Measurements from ENCODE around the gene PHC2. TPM values are rescaled to one million over a fixed set of nuclear protein-coding genes. Genes with fewer than 3 reads are reported as not detected.

PHC2 gene
- total and polyA plus RNA-seq, 2 of the 13 experiments (the other 11 are each of a cell fraction or from before 2014, with no cell fraction given): 52.5 to 84.9 TPM

GRCh38 chr1:33358114-33358794, 72.6 kb downstream of the PHC2 start:
- no TSS peak for BruUV-seq (replicated peaks)
- no peak overlapping the region for H3K4me3 ChIP-seq (replicated peaks in 1 of 3; ENCODE audit: insufficient read depth in 1 of 3, low read depth in 2 of 3, low read length in 3 of 3)
- FAIRE-seq (no peak), DNase-seq (ENCODE audit: low spot score) (no peak), ATAC-seq (no peak)
- H3K79me2 ChIP-seq (ENCODE audit: insufficient read depth, low read length): no peaks in the 10 kb centered on the region
- ChIA-PET POLR2A (no interaction called here), CTCF (ENCODE audit: low intra/inter-chr PET ratio, low total read pairs) (no interaction called here)
- no peaks in the 10 kb centered on the region; a peak in 1 of 5 replicates for H3K27me3 ChIP-seq (ENCODE audit: control insufficient read depth in 1 of 2, insufficient read depth in 2 of 2, low read length in 2 of 2)
- H3K9me3 ChIP-seq (ENCODE audit: low read length): no peaks in the 10 kb centered on the region
- no peak overlapping the region for H2AFZ ChIP-seq (ENCODE audit: low read length)
- 61% methylated on average over 4 of the region's 4 CpGs for WGBS (ENCODE audit: low lambda C conversion rate)
- H3K27ac ChIP-seq (ENCODE audit: extremely low read length, insufficient read depth, low read length): no peak overlapping the region
- H4K20me1 ChIP-seq (ENCODE audit: insufficient read depth, low read length): no peaks in the 10 kb centered on the region
- in situ Hi-C loops (cut with HindIII; ENCODE audit: extremely low pct_ligation_motif_present, low pct_unique_long_range_greater_than_20kb) (no loop called here), intact Hi-C loops (cut with micrococcal nuclease; ENCODE audit: unreplicated experiment) (no loop called here)
- H3K4me1 ChIP-seq (ENCODE audit: insufficient read depth, low read length): peaks cover 9% of the 10 kb centered on the region
- H3K36me3 ChIP-seq (replicated peaks in 1 of 2; ENCODE audit: control insufficient read depth in 1 of 2, insufficient read depth in 2 of 2, low read length in 2 of 2): no peaks in the 10 kb centered on the region
- no peak overlapping the region for H3K9ac ChIP-seq (ENCODE audit: insufficient read depth, low read depth, low read length)
- H3K4me2 ChIP-seq (ENCODE audit: low read depth, low read length): no peak overlapping the region
- TF ChIP-seq NRL (CRISPR knock-in tag; IDR thresholded peaks at IDR 0.05; ENCODE audit: borderline replicate concordance): no peak
- TF ChIP-seq IKZF4 (CRISPR knock-in tag; IDR thresholded peaks at IDR 0.05; ENCODE audit: borderline replicate concordance, low read depth, not compliant biosample characterization): no peak
- TF ChIP-seq YY1 (IDR thresholded peaks at IDR 0.05; ENCODE audit: insufficient read depth, insufficient replicate concordance, low read depth, low read length): no peak
- no peak for TF ChIP-seq FOXP4 (CRISPR knock-in tag; IDR thresholded peaks at IDR 0.05)
- TF ChIP-seq ZNF724P (CRISPR knock-in tag; IDR thresholded peaks at IDR 0.05; ENCODE audit: borderline replicate concordance): no peak
- TF ChIP-seq KLF13 (CRISPR knock-in tag; IDR thresholded peaks at IDR 0.05): no peak
- TF ChIP-seq ZNF121 (CRISPR knock-in tag; IDR thresholded peaks at IDR 0.05): no peak
- TF ChIP-seq ZNF766 (CRISPR knock-in tag; IDR thresholded peaks at IDR 0.05; ENCODE audit: borderline replicate concordance): no peak
- TF ChIP-seq USF2 (IDR thresholded peaks at IDR 0.05; ENCODE audit: low read depth, low read length): no peak
- TF ChIP-seq USF2 (CRISPR knock-in tag; IDR thresholded peaks at IDR 0.05; ENCODE audit: borderline replicate concordance): no peak
- TF ChIP-seq JUNB (CRISPR knock-in tag; IDR thresholded peaks at IDR 0.05; ENCODE audit: borderline replicate concordance): no peak
- TF ChIP-seq SMARCC2 (IDR thresholded peaks at IDR 0.05): no peak
- TF ChIP-seq PBX2 (CRISPR knock-in tag; IDR thresholded peaks at IDR 0.05): no peak
- TF ChIP-seq IRF9 (CRISPR knock-in tag; IDR thresholded peaks at IDR 0.05; ENCODE audit: borderline replicate concordance): no peak
- TF ChIP-seq ZBTB7A (CRISPR knock-in tag; IDR thresholded peaks at IDR 0.05): no peak
- no peak for TF ChIP-seq HNRNPK (IDR thresholded peaks at IDR 0.05; ENCODE audit: low read depth, low read length, poor library complexity, severe bottlenecking)
- no peak for TF ChIP-seq PPARG (CRISPR knock-in tag; conservative IDR thresholded peaks at IDR 0.05)

Data from HepG2 (cell line).